Prostate gland (tissue), 2 donors: Measurements from ENCODE around the gene TTC33. TPM values are rescaled to one million over a fixed set of nuclear protein-coding genes. Genes with fewer than 3 reads are reported as not detected.

ENCODE experiments used
- DNase-seq: peaks from one replicate; pipeline ENCODE4 v3.0.0-alpha.2; 2019; ENCODE audit warnings: low spot score
- H3K27ac ChIP-seq, 2 donors: fragments of 200-600 bp; sonication (generic); 2 replicates each; pipeline ENCODE4 v1.5.1; 2017 to 2019
- H3K27me3 ChIP-seq: fragments of 200-600 bp; sonication (generic); replicated peaks from 2 replicates; pipeline ENCODE4 v1.5.1; 2019; ENCODE audit not compliant: insufficient read depth
- H3K36me3 ChIP-seq, 2 donors: fragments of 200-600 bp; sonication (generic); 1 replicate in 1 of 2; 2 replicates in 1 of 2; pipeline versions ENCODE4 v1.5.1 to v1.8.1; 2017 to 2019
- H3K4me1 ChIP-seq: fragments of 200-600 bp; sonication (generic); replicated peaks from 2 replicates; pipeline ENCODE4 v1.5.1; 2019
- H3K4me3 ChIP-seq, 2 donors: fragments of 200-600 bp; sonication (generic); 2 replicates each; pipeline ENCODE4 v1.5.1; 2017 to 2019
- H3K9me3 ChIP-seq: fragments of 200-600 bp; sonication (generic); 2 replicates; pipeline ENCODE4 v1.5.1; 2017
- POLR2A ChIP-seq: fragments of 450-650 bp; IDR thresholded peaks from one replicate; pipeline ENCODE4 v1.6.1; 2016; ENCODE audit warnings: antibody characterized with exemption, mild to moderate bottlenecking
- POLR2AphosphoS5 ChIP-seq: sonication (generic); formaldehyde crosslinking; IDR thresholded peaks from one replicate; pipeline ENCODE4 v1.6.1; 2017; ENCODE audit warnings: antibody characterized with exemption
- WGBS: methylation state at CpG from one replicate; pipeline ENCODE4 v1.1.5; 2018; 5-methylcytosine and 5-hydroxymethylcytosine counted together
- intact Hi-C: fragments of 100-400 bp; cut with DNase I; formaldehyde crosslinking; loops from one replicate; pipeline ENCODE4 v1.14.2; 2022
- total RNA-seq, 2 donors: library from RNA; depleted of rRNA; stranded (reverse); fragments of >200 nt; gene quantifications; one replicate each; pipeline ENCODE4 v1.1.0, GENCODE V29; 2016
- TF ChIP-seq, protein P1 (sequence below), 4 experiments: fragments of 200-600 bp in 2 of 4; fragments of 450-650 bp in 2 of 4; sonication (generic) in 2 of 4; IDR thresholded peaks; 1 replicate in 3 of 4; 2 replicates in 1 of 4; pipeline ENCODE4 v1.5.1; 2016 to 2019; ENCODE audit warnings: antibody characterized with exemption in 4 of 4, mild to moderate bottlenecking in 2 of 4, moderate library complexity in 2 of 4

TTC33 gene
- total RNA-seq, 2 donors from 2014 or later: 11.9 to 17.6 TPM

DNA sequence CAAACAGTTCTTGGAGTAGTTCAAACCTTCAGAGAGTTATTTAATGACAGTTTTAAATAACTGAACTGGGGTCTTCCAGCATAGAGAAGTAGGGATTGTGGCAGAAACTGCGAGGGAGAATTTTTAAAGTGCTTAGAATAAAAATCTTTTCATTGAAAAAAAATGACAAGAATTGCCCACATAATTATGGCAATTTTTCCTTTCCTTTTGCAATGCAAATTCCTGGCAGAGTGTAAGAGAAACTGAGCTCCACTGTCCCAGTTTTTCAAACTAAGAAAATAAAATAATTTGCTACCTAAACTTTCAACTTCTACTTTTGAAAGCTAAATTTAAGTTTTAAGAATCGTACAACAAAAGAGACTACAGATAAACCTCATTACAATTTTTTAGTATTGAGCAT lies 78.3 kb downstream of the TTC33 start:
- Histone ChIP-seq H3K36me3 (no peaks in the 10 kb centered on the region), H3K9me3 (no peaks in the 10 kb centered on the region), H3K27ac (peak overlapping the region in 1 of 2 donors; percentile 7), H3K4me1 (peaks cover 6% of the 10 kb centered on the region), H3K27me3 (peaks cover 2% of the 10 kb centered on the region), H3K4me3 (no peak overlapping the region)
- TF ChIP-seq, protein P1, sequence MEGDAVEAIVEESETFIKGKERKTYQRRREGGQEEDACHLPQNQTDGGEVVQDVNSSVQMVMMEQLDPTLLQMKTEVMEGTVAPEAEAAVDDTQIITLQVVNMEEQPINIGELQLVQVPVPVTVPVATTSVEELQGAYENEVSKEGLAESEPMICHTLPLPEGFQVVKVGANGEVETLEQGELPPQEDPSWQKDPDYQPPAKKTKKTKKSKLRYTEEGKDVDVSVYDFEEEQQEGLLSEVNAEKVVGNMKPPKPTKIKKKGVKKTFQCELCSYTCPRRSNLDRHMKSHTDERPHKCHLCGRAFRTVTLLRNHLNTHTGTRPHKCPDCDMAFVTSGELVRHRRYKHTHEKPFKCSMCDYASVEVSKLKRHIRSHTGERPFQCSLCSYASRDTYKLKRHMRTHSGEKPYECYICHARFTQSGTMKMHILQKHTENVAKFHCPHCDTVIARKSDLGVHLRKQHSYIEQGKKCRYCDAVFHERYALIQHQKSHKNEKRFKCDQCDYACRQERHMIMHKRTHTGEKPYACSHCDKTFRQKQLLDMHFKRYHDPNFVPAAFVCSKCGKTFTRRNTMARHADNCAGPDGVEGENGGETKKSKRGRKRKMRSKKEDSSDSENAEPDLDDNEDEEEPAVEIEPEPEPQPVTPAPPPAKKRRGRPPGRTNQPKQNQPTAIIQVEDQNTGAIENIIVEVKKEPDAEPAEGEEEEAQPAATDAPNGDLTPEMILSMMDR (IDR thresholded peaks at IDR 0.05): no peak
- no peak for TF ChIP-seq POLR2A
- TF ChIP-seq POLR2AphosphoS5: no peak
- intact Hi-C loops: no loop called here
- 72% methylated on average over 2 of the region's 2 CpGs for WGBS
- no peak for DNase-seq

DNA sequence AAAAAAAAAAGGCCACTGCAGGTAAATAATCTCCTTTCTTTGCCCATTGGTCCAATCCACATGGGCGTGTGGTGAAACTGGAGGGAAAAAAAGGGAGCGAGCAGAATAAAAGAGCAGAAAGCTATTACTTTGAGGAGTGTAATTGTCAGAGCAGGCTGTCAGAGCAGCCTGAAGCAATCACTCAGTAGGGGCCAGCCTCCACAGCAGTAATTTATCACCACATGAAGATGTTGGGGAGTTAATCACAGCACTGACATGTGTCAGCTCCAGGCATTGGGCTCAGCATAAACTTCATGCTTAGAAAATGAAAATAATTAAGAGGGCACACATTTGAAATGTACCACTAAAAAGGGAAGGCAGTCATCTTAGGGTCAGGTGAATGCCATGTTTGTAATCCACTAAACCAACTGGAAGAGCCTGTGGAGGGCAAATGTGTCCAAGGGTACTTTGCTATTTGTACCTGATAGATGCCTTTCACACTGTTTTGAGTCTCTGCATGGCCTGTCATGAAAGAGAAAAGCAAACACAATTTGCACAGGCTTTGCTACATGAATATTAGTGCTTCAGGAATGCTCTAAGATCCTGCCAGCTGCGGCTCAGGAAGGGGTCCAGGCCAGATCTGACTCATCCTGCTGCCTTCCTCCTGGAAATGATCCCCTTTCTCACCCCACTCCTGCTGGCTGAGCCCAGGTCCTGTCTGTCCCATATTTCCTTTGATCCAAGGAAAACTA lies 79.0 kb downstream of the TTC33 start:
- 47% methylated on average over 3 of the region's 3 CpGs for WGBS
- Histone ChIP-seq H3K4me1 (peaks cover 6% of the 10 kb centered on the region), H3K27ac (peak overlapping the region in 1 of 2 donors; percentile 7)

DNA sequence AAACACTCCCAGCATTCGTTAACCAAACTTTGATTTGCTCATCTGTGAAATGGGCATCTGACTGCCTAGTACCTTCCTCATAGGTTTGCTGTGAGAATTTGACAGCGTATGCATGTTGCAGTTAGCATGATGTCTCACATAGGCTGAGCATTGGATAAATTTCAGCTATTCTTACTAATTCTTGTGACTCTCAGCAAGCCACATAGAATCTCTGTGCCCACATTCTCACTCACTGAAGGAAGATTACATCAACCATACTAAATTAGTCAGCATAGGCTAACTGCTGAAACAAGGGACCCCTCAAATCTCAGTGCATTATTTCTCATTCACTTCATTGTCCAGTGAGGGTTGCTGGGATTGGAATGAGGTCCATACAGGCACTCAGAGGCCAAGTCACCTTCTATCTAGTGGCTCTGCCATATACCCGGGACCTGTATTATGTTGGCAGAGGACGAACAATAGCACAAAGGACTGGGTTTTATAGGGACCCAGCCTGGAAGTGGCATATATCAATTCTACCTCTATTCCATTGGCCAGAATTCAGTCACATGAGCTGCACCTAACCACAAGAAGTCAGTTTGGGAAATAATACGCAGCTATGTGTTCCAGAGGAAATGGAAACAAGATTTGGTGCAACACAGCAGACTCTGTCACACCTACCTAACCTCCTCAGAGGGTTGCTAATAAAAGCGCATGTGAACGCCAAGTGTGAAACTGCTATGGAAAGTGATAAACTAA lies 80.2 kb downstream of the TTC33 start:
- intact Hi-C loops: no loop called here
- Histone ChIP-seq H3K4me1 (no peaks in the 10 kb centered on the region), H3K9me3 (no peaks in the 10 kb centered on the region), H3K36me3 (no peaks in the 10 kb centered on the region), H3K27me3 (no peaks in the 10 kb centered on the region), H3K4me3 (no peak overlapping the region), H3K27ac (no peak overlapping the region)
- WGBS: 90% methylated on average over 7 of the region's 7 CpGs
- no peak for TF ChIP-seq POLR2A
- no peak for TF ChIP-seq POLR2AphosphoS5
- TF ChIP-seq, protein P1 (IDR thresholded peaks at IDR 0.05): no peak
- DNase-seq: no peak

More for the DNA sequence above, 79.0 kb downstream of the TTC33 start:
- intact Hi-C loops: no loop called here
- Histone ChIP-seq H3K36me3 (no peaks in the 10 kb centered on the region), H3K4me3 (no peak overlapping the region), H3K27me3 (peaks cover 2% of the 10 kb centered on the region), H3K9me3 (no peaks in the 10 kb centered on the region)
- TF ChIP-seq POLR2AphosphoS5 (peak; percentile 3), POLR2A (no peak)
- DNase-seq: no peak

DNA sequence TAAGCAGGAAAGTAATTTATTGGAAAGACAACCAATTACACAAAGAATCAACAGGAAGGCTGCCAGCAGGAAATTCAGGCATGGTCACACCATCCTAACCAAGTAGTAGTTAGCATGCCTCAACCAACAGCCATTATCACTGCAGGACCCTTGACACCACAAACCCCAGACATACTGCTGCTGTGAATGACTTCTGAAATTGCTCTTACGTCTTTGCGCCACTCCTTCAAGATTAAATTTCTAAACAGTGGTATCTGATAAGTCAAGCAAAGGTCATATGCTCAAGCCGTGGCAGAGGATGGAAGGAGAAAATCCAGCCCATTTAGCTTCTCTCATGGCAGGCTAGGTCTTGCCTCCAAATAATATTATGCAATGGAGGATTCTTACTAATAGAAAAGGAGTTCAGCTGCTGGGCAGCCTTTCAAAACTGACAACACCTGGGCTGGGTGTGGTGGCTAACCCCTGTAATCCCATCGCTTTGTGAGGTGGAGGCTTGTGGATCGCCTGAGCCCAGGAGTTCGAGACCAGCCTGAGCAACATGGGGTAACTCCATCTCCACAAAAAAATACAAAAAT lies 81.0 kb downstream of the TTC33 start:
- TF ChIP-seq POLR2AphosphoS5: no peak
- 85% methylated on average over 6 of the region's 6 CpGs for WGBS
- Histone ChIP-seq H3K27ac (no peak overlapping the region), H3K9me3 (no peaks in the 10 kb centered on the region), H3K36me3 (no peaks in the 10 kb centered on the region), H3K27me3 (no peaks in the 10 kb centered on the region), H3K4me3 (no peak overlapping the region), H3K4me1 (no peaks in the 10 kb centered on the region)
- intact Hi-C loops: no loop called here
- DNase-seq: no peak

DNA sequence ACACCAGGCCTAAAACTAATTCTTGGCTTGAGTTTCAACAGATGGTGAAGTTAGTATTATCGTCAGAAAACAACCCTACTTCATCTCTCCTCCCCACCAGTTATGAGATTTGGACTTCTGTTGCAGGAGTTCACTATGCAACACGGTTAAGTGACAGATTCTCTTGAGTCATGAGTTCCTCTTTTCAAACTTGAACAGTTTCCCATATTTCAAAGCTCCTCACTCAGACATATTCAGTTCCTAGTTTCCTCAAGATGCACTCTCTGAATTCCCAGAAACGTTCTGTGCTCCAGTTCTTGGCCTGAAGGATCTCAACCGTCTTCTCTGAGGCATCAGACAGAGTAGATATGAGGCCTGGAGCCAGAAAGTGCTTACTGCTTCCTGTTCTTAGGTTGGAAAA lies 83.3 kb downstream of the TTC33 start:
- Histone ChIP-seq H3K36me3 (no peaks in the 10 kb centered on the region), H3K4me1 (no peaks in the 10 kb centered on the region), H3K4me3 (no peak overlapping the region), H3K27ac (no peak overlapping the region), H3K9me3 (no peaks in the 10 kb centered on the region), H3K27me3 (no peaks in the 10 kb centered on the region)
- intact Hi-C loops: no loop called here
- DNase-seq: no peak
- TF ChIP-seq POLR2AphosphoS5: no peak
- TF ChIP-seq, protein P1 (IDR thresholded peaks at IDR 0.05): no peak
- no peak for TF ChIP-seq POLR2A
- 73% methylated on average over 4 of the region's 4 CpGs for whole genome bisulfite sequencing
